AG04450 (cell line): ENCODE results near the gene MACROH2A2. TPM values are rescaled to one million over a fixed set of nuclear protein-coding genes. Genes with fewer than 3 reads are reported as not detected.

ENCODE experiments used
- CTCF ChIA-PET: fragments of 300-600, 350-600 bp; formaldehyde crosslinking; extraction: SDS; loops from one replicate; lab custom pipeline; 2022; ENCODE audit warnings: antibody characterized with exemption, inconsistent platforms; lab: Charles Lee
- POLR2A ChIA-PET: fragments of 350-600 bp; formaldehyde crosslinking; extraction: SDS; loops from one replicate; lab custom pipeline; 2021; ENCODE audit warnings: antibody characterized with exemption, inconsistent platforms; lab: Yijun Ruan, JAX
- DNase-seq: peaks from one replicate; pipeline ENCODE4 v3.0.0-alpha.2; 2011; ENCODE audit warnings: low read depth, low spot score
- H3K27ac ChIP-seq: one replicate; pipeline ENCODE4 v1.5.1; 2012; ENCODE audit warnings: low read depth, low read length, control low read depth
- H3K27me3 ChIP-seq: one replicate; pipeline ENCODE4 v1.6.0; 2012; ENCODE audit warnings: low read length; ENCODE audit not compliant: control insufficient read depth, insufficient read depth
- H3K4me3 ChIP-seq: 2 replicates; pipeline ENCODE4 v1.5.1; 2011; ENCODE audit warnings: mild to moderate bottlenecking, low read depth, low read length, control low read depth
- H3K9me3 ChIP-seq: 2 replicates; pipeline ENCODE4 v1.5.1; 2012; ENCODE audit warnings: low read length; ENCODE audit not compliant: control insufficient read depth, insufficient read depth
- CTCF ChIP-seq: IDR thresholded peaks from 2 replicates; pipeline ENCODE4 v1.5.1; 2011; ENCODE audit warnings: low read depth, low read length, control low read depth, inconsistent platforms
- polyA plus RNA-seq: library from polyadenylated mRNA; depleted of rRNA; stranded (reverse); fragments of >200 nt; gene quantifications from 2 replicates; pipeline ENCODE4 v1.2.3, GENCODE V29; 2011

The MACROH2A2 gene
- polyA plus RNA-seq, 1 experiment: 21.8 TPM

- Histone ChIP-seq H3K9me3 (no peaks in the 10 kb centered on the region), H3K27me3 (no peaks in the 10 kb centered on the region), H3K4me3 (no peak overlapping the region), H3K27ac (no peak overlapping the region)
- no peak for TF ChIP-seq CTCF
- ChIA-PET POLR2A (no interaction called here), CTCF (interaction anchor here (1.3 kb wide), 1 partner anchor 24 kb away, joined by 7 read pairs; no protein-coding TSS in a partner anchor)
- no peak for DNase-seq
Measured at GRCh38 chr10:70139151-70139996, 86.7 kb downstream of the MACROH2A2 start.

DNA sequence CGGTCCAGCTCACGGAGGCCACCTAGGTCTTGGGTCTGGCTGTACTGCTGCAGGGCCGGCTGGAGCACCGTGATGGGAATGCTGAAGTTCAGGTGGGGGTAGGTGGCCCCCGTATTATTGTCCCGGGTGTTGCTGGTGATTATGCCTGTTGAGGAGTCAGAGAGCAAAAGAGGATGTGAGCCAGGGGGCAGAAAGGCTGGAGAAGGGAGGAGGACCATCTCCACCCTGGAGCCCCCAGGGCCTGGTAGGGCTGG is 87.3 kb downstream of the MACROH2A2 start:
- no peaks in the 10 kb centered on the region for H3K9me3 ChIP-seq
- no peak for DNase-seq
- no peaks in the 10 kb centered on the region for H3K27me3 ChIP-seq
- no peak overlapping the region for H3K4me3 ChIP-seq
- POLR2A ChIA-PET: no interaction called here
- CTCF ChIA-PET: interaction anchor here (1.3 kb wide), 1 partner anchor 24 kb away, joined by 7 read pairs; no protein-coding TSS in a partner anchor
- H3K27ac ChIP-seq: no peak overlapping the region
- TF ChIP-seq CTCF: no peak

- Histone ChIP-seq H3K9me3 (no peaks in the 10 kb centered on the region), H3K27me3 (no peaks in the 10 kb centered on the region), H3K27ac (no peak overlapping the region), H3K4me3 (no peak overlapping the region)
- ChIA-PET CTCF (interaction anchor here (1.3 kb wide), 1 partner anchor 25 kb away, joined by 7 read pairs; no protein-coding TSS in a partner anchor), POLR2A (no interaction called here)
- no peak for TF ChIP-seq CTCF
- no peak for DNase-seq
Measured at GRCh38 chr10:70140297-70140696, 87.7 kb downstream of the MACROH2A2 start.

GRCh38 chr10:70142555-70142954 is 89.9 kb downstream of the MACROH2A2 start:
- POLR2A ChIA-PET: no interaction called here
- CTCF ChIA-PET: interaction anchor here (1.9 kb wide), 1 partner anchor 27 kb away, joined by 6 read pairs; no protein-coding TSS in a partner anchor
- no peaks in the 10 kb centered on the region for H3K9me3 ChIP-seq

More at GRCh38 chr10:70142555-70142954, 89.9 kb downstream of the MACROH2A2 start:
- TF ChIP-seq CTCF: no peak
- Histone ChIP-seq H3K27me3 (no peaks in the 10 kb centered on the region), H3K27ac (no peak overlapping the region), H3K4me3 (no peak overlapping the region)
- no peak for DNase-seq
